OCI-LY7 (cell line): ENCODE measurements around the gene RNF144A.

ENCODE experiments used
- EZH2phosphoT487 ChIP-seq: fragments of 200-600 bp; sonication (generic); IDR thresholded peaks from 2 replicates; pipeline ENCODE4 v1.6.1; 2018; ENCODE audit warnings: low read depth, borderline replicate concordance, mild to moderate bottlenecking, mixed run types, antibody characterized with exemption, low read length, moderate library complexity, mixed read lengths
- TF ChIP-seq, protein P1 (sequence below): fragments of 200-600 bp; sonication (generic); conservative IDR thresholded peaks from 2 replicates; pipeline ENCODE4 v1.5.1; 2014; ENCODE audit warnings: mild to moderate bottlenecking, antibody characterized with exemption, low read length, moderate library complexity, mixed read lengths

GRCh38 chr2:6928452-6928851, 11.2 kb downstream of the RNF144A start:
- TF ChIP-seq, protein P1, sequence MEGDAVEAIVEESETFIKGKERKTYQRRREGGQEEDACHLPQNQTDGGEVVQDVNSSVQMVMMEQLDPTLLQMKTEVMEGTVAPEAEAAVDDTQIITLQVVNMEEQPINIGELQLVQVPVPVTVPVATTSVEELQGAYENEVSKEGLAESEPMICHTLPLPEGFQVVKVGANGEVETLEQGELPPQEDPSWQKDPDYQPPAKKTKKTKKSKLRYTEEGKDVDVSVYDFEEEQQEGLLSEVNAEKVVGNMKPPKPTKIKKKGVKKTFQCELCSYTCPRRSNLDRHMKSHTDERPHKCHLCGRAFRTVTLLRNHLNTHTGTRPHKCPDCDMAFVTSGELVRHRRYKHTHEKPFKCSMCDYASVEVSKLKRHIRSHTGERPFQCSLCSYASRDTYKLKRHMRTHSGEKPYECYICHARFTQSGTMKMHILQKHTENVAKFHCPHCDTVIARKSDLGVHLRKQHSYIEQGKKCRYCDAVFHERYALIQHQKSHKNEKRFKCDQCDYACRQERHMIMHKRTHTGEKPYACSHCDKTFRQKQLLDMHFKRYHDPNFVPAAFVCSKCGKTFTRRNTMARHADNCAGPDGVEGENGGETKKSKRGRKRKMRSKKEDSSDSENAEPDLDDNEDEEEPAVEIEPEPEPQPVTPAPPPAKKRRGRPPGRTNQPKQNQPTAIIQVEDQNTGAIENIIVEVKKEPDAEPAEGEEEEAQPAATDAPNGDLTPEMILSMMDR = no peak
- TF ChIP-seq EZH2phosphoT487 = no peak
